ENCODE measurements around the gene HS3ST6.

DNA sequence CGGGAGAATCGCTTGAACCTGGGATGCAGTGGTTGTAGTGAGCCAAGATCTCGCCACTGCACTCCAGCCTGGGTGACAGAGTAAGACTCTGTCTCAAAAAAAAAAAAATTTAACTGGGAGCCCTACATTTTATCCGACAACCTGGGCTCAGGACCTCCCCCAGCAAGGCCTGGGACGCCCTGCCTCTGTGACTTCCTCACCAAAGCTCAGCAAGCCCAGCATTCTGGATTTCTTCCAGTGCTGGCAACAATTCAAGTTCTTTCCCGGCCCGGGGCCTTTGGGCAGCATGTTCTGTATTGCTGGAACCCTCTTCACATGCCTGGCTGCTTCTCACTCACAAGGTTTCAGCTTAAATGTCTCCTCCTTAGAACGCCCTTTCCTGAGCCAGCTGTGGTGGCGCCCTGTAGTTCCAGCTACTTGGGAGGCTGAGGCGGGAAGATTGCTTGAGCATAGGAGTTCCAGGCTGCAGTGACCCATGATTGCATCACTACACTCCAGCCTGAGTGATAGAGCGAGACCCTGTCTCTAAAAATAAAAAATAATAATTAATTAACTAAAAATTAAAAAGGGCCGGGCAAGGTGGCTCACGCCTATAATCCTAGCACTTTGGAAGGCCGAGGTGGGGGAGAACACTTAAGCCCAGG lies 30.4 kb downstream of the HS3ST6 start:
- TF ChIP-seq, protein P1, sequence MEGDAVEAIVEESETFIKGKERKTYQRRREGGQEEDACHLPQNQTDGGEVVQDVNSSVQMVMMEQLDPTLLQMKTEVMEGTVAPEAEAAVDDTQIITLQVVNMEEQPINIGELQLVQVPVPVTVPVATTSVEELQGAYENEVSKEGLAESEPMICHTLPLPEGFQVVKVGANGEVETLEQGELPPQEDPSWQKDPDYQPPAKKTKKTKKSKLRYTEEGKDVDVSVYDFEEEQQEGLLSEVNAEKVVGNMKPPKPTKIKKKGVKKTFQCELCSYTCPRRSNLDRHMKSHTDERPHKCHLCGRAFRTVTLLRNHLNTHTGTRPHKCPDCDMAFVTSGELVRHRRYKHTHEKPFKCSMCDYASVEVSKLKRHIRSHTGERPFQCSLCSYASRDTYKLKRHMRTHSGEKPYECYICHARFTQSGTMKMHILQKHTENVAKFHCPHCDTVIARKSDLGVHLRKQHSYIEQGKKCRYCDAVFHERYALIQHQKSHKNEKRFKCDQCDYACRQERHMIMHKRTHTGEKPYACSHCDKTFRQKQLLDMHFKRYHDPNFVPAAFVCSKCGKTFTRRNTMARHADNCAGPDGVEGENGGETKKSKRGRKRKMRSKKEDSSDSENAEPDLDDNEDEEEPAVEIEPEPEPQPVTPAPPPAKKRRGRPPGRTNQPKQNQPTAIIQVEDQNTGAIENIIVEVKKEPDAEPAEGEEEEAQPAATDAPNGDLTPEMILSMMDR (IDR thresholded peaks at IDR 0.05) = no peak
- TF ChIP-seq POLR2A (IDR thresholded peaks at IDR 0.05) = no peak

Measured in esophagus squamous epithelium (tissue), 4 donors.